Activated CD8-positive, alpha-beta memory T cell treated with anti-CD3 and anti-CD28 coated beads, Interleukin-2, amount 50 U/mL, for 1 hour (primary cell): ENCODE results near the gene HACD1.

Experiments used
- DNase-seq: peaks from one replicate; pipeline ENCODE4 v3.0.0-alpha.2; 2020; ENCODE audit errors: extremely low read depth

Gene HACD1

GRCh38 chr10:17586821-17587234, 30.3 kb downstream of the HACD1 start:
- no peak for DNase-seq

GRCh38 chr10:17585016-17585415, 32.2 kb downstream of the HACD1 start:
- no peak for DNase-seq

GRCh38 chr10:17580885-17581284, 36.3 kb downstream of the HACD1 start:
- no peak for DNase-seq

- no peak for DNase-seq
These were observed 38.6 kb downstream of the HACD1 start for GRCh38 chr10:17578603-17579002.

- DNase-seq = no peak
These were observed 40.4 kb downstream of the HACD1 start for GRCh38 chr10:17576768-17577167.

- no peak for DNase-seq
These were observed 52.3 kb downstream of the HACD1 start for GRCh38 chr10:17564911-17565310.

- no peak for DNase-seq
These were observed 53.7 kb downstream of the HACD1 start for GRCh38 chr10:17563452-17563851.

GRCh38 chr10:17562614-17563013, 54.6 kb downstream of the HACD1 start:
- DNase-seq = no peak

GRCh38 chr10:17561111-17561510, 56.1 kb downstream of the HACD1 start:
- DNase-seq = no peak

GRCh38 chr10:17557459-17557858, 59.7 kb downstream of the HACD1 start:
- DNase-seq = no peak

GRCh38 chr10:17548770-17549169, 68.4 kb downstream of the HACD1 start:
- DNase-seq = no peak

GRCh38 chr10:17548162-17548561, 69.0 kb downstream of the HACD1 start:
- DNase-seq = no peak

GRCh38 chr10:17547060-17547459, 70.1 kb downstream of the HACD1 start:
- DNase-seq = no peak

GRCh38 chr10:17544465-17544864, 72.7 kb downstream of the HACD1 start:
- DNase-seq = no peak
